A673 (cell line): ENCODE data around the gene AAMP. TPM values are rescaled to one million over a fixed set of nuclear protein-coding genes. Genes with fewer than 3 reads are reported as not detected.

Source experiments
- BruUV-seq: library from RNA; stranded (reverse); fragments of 400-500 nt; replicated peaks from 2 replicates; lab custom pipeline; 2021; lab: Mats Ljungman, UMichigan
- CTCF ChIA-PET: fragments of 300-600 bp; sonication (Branson Sonifier 250); formaldehyde crosslinking; loops from one replicate; lab custom pipeline; 2022; ENCODE audit warnings: antibody characterized with exemption; lab: Charles Lee
- POLR2A ChIA-PET: fragments of 300-600 bp; sonication (Branson Sonifier 250); formaldehyde crosslinking; loops from one replicate; lab custom pipeline; 2022; ENCODE audit warnings: antibody characterized with exemption; ENCODE audit not compliant: low non-redundant PET; lab: Charles Lee
- DNase-seq: peaks from one replicate; pipeline ENCODE4 v3.0.0-alpha.2; 2015; ENCODE audit warnings: low spot score
- H3K27ac ChIP-seq: fragments of 200-600 bp; sonication (generic); 2 replicates; pipeline ENCODE4 v1.5.1; 2016; ENCODE audit warnings: mixed run types, low read depth, mild to moderate bottlenecking, mixed read lengths, antibody characterized with exemption, low read length; ENCODE audit not compliant: poor library complexity, severe bottlenecking
- H3K27me3 ChIP-seq: fragments of 200-600 bp; sonication (generic); replicated peaks from 2 replicates; pipeline ENCODE4 v1.6.1; 2017; ENCODE audit warnings: mixed run types, low read depth, mild to moderate bottlenecking, mixed read lengths, antibody characterized with exemption, low read length; ENCODE audit not compliant: insufficient read depth, poor library complexity
- H3K36me3 ChIP-seq: fragments of 200-600 bp; sonication (generic); 2 replicates; pipeline ENCODE4 v1.6.1; 2016; ENCODE audit warnings: mixed run types, mild to moderate bottlenecking, mixed read lengths, antibody characterized with exemption, low read length; ENCODE audit not compliant: insufficient read depth, poor library complexity, severe bottlenecking
- H3K4me1 ChIP-seq: fragments of 200-600 bp; sonication (generic); 2 replicates; pipeline ENCODE4 v1.6.1; 2017; ENCODE audit warnings: mixed run types, mild to moderate bottlenecking, mixed read lengths, antibody characterized with exemption, low read length; ENCODE audit not compliant: insufficient read depth, poor library complexity, severe bottlenecking
- H3K4me3 ChIP-seq: fragments of 200-600 bp; sonication (generic); 2 replicates; pipeline ENCODE4 v1.5.1; 2016; ENCODE audit warnings: low read depth, mixed run types, mild to moderate bottlenecking, mixed read lengths, low read length; ENCODE audit not compliant: poor library complexity, severe bottlenecking
- H3K9me3 ChIP-seq: fragments of 200-600 bp; sonication (generic); 2 replicates; pipeline ENCODE4 v1.6.1; 2016; ENCODE audit warnings: mixed run types, low read depth, mild to moderate bottlenecking, mixed read lengths, antibody characterized with exemption, low read length; ENCODE audit not compliant: poor library complexity, severe bottlenecking
- CTCF ChIP-seq: fragments of 300-800, 200-600 bp; sonication (generic); conservative IDR thresholded peaks from 2 replicates; pipeline ENCODE4 v1.5.1; 2017; ENCODE audit warnings: low read depth, mild to moderate bottlenecking, antibody characterized with exemption, low read length, moderate library complexity, mixed read lengths
- EZH2 ChIP-seq: fragments of 200-600 bp; sonication (generic); IDR thresholded peaks from 2 replicates; pipeline ENCODE4 v1.6.1; 2017; ENCODE audit warnings: borderline replicate concordance, low read depth, mild to moderate bottlenecking, mixed read lengths, antibody characterized with exemption, low read length; ENCODE audit not compliant: poor library complexity, severe bottlenecking
- intact Hi-C: fragments of 100-400 bp; cut with micrococcal nuclease; formaldehyde crosslinking; loops from one replicate; pipeline ENCODE4 v1.10.0; 2022; ENCODE audit not compliant: unreplicated experiment
- total RNA-seq: library from RNA; stranded (reverse); gene quantifications from 2 replicates; pipeline ENCODE4 v1.2.3, GENCODE V29; 2021

The AAMP gene
- total RNA-seq, 1 experiment from 2014 or later: 74.7 TPM

GRCh38 chr2:218272531-218273212, 2.7 kb upstream of the AAMP start:
- Histone ChIP-seq H3K9me3 (no peaks in the 10 kb centered on the region), H3K4me1 (peaks cover 20% of the 10 kb centered on the region), H3K36me3 (peaks cover 34% of the 10 kb centered on the region), H3K27me3 (no peaks in the 10 kb centered on the region), H3K4me3 (no peak overlapping the region), H3K27ac (no peak overlapping the region)
- ChIA-PET POLR2A (no interaction called here), CTCF (interaction anchor here (0.6 to 1.4 kb wide), 4 partner anchors 15 to 182 kb away, joined by 3 to 4 read pairs (median 3); no protein-coding TSS in a partner anchor)
- BruUV-seq: no TSS peak
- intact Hi-C loops: loop anchor here (1.0 to 5.0 kb wide), 5 partner anchors 84 to 575 kb away; partner anchors contain the start of gene CATIP
- no peak for TF ChIP-seq EZH2
- peak; percentile 94 for TF ChIP-seq CTCF
- DNase-seq: peak; percentile 96

- H3K4me3 ChIP-seq: no peak overlapping the region
- intact Hi-C loops: loop anchor here (1.0 to 5.0 kb wide), 5 partner anchors 84 to 575 kb away; partner anchors contain the start of gene CATIP
- H3K4me1 ChIP-seq: peaks cover 20% of the 10 kb centered on the region
- H3K36me3 ChIP-seq: peaks cover 34% of the 10 kb centered on the region
- H3K27ac ChIP-seq: peak overlapping the region; percentile 56
- H3K27me3 ChIP-seq: no peaks in the 10 kb centered on the region
- CTCF ChIA-PET: interaction anchor here (0.5 to 1.9 kb wide), 5 partner anchors 19 to 124 kb away, joined by 3 to 4 read pairs (median 3); partner anchors contain the start of gene CATIP
- H3K9me3 ChIP-seq: no peaks in the 10 kb centered on the region
- no peak for DNase-seq
- POLR2A ChIA-PET: interaction anchor here (0.7 kb wide), 1 partner anchor 13 kb away, joined by 3 read pairs; no protein-coding TSS in a partner anchor
- TF ChIP-seq EZH2 (no peak), CTCF (no peak)
- TSS peak; percentile 47 for BruUV-seq
Observed at GRCh38 chr2:218271865-218272530, 2.1 kb upstream of the AAMP start.

- ChIA-PET CTCF (interaction anchor here (0.5 to 1.9 kb wide), 3 partner anchors 85 to 125 kb away, joined by 3 to 4 read pairs (median 3); partner anchors contain the start of gene CATIP), POLR2A (interaction anchor here (0.7 kb wide), 1 partner anchor 12 kb away, joined by 3 read pairs; no protein-coding TSS in a partner anchor)
- TF ChIP-seq CTCF: no peak
- TF ChIP-seq EZH2: no peak
- peak overlapping the region; percentile 56 for H3K27ac ChIP-seq
- no peaks in the 10 kb centered on the region for H3K9me3 ChIP-seq
- H3K36me3 ChIP-seq: peaks cover 28% of the 10 kb centered on the region
- DNase-seq: no peak
- no peaks in the 10 kb centered on the region for H3K27me3 ChIP-seq
- no TSS peak for BruUV-seq
- peaks cover 20% of the 10 kb centered on the region for H3K4me1 ChIP-seq
- peak overlapping the region; percentile 91 for H3K4me3 ChIP-seq
- intact Hi-C loops: loop anchor here (5.0 kb wide), 2 partner anchors 84 to 576 kb away; no protein-coding TSS in a partner anchor
Observed at GRCh38 chr2:218271487-218271797, 1.5 kb upstream of the AAMP start.
